ENCODE measurements around the gene PNLIPRP1.

PNLIPRP1 gene

DNA sequence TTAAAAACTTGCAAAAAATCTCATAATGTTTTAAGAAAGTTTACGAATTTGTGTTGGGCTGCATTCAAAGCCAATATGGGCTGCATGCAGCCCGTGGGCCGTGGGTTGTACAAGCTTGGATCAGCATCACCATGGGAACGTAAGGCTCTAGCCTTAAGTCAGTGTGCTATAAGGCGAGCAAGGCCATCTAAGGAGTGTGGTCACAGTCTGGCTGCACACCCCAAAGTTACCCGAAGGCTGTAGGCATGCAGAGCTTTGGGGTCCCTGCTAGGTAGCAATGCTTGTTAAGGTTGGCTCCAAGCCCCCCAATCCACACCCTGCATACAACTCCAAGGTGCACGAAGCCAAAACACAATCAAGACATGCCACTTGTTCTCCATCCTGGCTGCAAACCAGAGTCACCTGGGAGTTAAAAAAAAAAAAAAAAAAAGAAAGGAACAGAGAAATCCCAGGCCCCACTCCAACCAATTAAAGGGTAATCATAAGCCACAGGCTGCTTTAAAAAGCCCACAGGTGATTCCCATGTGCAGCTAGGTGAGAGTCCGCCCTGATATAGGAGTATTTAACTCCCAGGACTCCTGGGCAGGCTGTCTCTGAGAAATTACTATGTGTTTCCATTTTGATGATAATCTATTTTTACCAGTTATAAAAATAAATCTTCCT, 21.5 kb downstream of the PNLIPRP1 start:
- ATAC-seq: no peak
- TF ChIP-seq ZNF565 (CRISPR knock-in tag; conservative IDR thresholded peaks at IDR 0.05; ENCODE audit: low read depth): no peak
- TF ChIP-seq, protein P1, sequence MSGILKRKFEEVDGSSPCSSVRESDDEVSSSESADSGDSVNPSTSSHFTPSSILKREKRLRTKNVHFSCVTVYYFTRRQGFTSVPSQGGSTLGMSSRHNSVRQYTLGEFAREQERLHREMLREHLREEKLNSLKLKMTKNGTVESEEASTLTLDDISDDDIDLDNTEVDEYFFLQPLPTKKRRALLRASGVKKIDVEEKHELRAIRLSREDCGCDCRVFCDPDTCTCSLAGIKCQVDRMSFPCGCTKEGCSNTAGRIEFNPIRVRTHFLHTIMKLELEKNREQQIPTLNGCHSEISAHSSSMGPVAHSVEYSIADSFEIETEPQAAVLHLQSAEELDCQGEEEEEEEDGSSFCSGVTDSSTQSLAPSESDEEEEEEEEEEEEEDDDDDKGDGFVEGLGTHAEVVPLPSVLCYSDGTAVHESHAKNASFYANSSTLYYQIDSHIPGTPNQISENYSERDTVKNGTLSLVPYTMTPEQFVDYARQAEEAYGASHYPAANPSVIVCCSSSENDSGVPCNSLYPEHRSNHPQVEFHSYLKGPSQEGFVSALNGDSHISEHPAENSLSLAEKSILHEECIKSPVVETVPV (CRISPR knock-in tag; IDR thresholded peaks at IDR 0.05): no peak
- TF ChIP-seq, protein P2, sequence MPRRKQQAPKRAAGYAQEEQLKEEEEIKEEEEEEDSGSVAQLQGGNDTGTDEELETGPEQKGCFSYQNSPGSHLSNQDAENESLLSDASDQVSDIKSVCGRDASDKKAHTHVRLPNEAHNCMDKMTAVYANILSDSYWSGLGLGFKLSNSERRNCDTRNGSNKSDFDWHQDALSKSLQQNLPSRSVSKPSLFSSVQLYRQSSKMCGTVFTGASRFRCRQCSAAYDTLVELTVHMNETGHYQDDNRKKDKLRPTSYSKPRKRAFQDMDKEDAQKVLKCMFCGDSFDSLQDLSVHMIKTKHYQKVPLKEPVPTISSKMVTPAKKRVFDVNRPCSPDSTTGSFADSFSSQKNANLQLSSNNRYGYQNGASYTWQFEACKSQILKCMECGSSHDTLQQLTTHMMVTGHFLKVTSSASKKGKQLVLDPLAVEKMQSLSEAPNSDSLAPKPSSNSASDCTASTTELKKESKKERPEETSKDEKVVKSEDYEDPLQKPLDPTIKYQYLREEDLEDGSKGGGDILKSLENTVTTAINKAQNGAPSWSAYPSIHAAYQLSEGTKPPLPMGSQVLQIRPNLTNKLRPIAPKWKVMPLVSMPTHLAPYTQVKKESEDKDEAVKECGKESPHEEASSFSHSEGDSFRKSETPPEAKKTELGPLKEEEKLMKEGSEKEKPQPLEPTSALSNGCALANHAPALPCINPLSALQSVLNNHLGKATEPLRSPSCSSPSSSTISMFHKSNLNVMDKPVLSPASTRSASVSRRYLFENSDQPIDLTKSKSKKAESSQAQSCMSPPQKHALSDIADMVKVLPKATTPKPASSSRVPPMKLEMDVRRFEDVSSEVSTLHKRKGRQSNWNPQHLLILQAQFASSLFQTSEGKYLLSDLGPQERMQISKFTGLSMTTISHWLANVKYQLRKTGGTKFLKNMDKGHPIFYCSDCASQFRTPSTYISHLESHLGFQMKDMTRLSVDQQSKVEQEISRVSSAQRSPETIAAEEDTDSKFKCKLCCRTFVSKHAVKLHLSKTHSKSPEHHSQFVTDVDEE (CRISPR knock-in tag; IDR thresholded peaks at IDR 0.05): no peak
- no peak for TF ChIP-seq PPARA (CRISPR knock-in tag; IDR thresholded peaks at IDR 0.05; ENCODE audit: borderline replicate concordance)
- no peak for TF ChIP-seq OSR1 (CRISPR knock-in tag; IDR thresholded peaks at IDR 0.05)
- TF ChIP-seq, protein P3, sequence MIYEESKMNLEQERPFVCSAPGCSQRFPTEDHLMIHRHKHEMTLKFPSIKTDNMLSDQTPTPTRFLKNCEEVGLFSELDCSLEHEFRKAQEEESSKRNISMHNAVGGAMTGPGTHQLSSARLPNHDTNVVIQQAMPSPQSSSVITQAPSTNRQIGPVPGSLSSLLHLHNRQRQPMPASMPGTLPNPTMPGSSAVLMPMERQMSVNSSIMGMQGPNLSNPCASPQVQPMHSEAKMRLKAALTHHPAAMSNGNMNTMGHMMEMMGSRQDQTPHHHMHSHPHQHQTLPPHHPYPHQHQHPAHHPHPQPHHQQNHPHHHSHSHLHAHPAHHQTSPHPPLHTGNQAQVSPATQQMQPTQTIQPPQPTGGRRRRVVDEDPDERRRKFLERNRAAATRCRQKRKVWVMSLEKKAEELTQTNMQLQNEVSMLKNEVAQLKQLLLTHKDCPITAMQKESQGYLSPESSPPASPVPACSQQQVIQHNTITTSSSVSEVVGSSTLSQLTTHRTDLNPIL (CRISPR knock-in tag; IDR thresholded peaks at IDR 0.05; ENCODE audit: low read depth): no peak
- TF ChIP-seq TOX (CRISPR knock-in tag; IDR thresholded peaks at IDR 0.05; ENCODE audit: borderline replicate concordance): no peak
- no peak for TF ChIP-seq BACH2 (CRISPR knock-in tag; IDR thresholded peaks at IDR 0.05; ENCODE audit: borderline replicate concordance)
- no peak for TF ChIP-seq ZFP30 (CRISPR knock-in tag; IDR thresholded peaks at IDR 0.05)
- TF ChIP-seq, protein P4, sequence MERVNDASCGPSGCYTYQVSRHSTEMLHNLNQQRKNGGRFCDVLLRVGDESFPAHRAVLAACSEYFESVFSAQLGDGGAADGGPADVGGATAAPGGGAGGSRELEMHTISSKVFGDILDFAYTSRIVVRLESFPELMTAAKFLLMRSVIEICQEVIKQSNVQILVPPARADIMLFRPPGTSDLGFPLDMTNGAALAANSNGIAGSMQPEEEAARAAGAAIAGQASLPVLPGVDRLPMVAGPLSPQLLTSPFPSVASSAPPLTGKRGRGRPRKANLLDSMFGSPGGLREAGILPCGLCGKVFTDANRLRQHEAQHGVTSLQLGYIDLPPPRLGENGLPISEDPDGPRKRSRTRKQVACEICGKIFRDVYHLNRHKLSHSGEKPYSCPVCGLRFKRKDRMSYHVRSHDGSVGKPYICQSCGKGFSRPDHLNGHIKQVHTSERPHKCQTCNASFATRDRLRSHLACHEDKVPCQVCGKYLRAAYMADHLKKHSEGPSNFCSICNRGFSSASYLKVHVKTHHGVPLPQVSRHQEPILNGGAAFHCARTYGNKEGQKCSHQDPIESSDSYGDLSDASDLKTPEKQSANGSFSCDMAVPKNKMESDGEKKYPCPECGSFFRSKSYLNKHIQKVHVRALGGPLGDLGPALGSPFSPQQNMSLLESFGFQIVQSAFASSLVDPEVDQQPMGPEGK (CRISPR knock-in tag; IDR thresholded peaks at IDR 0.05; ENCODE audit: borderline replicate concordance): no peak
- no peak for TF ChIP-seq CSDC2 (CRISPR knock-in tag; IDR thresholded peaks at IDR 0.05)

DNA sequence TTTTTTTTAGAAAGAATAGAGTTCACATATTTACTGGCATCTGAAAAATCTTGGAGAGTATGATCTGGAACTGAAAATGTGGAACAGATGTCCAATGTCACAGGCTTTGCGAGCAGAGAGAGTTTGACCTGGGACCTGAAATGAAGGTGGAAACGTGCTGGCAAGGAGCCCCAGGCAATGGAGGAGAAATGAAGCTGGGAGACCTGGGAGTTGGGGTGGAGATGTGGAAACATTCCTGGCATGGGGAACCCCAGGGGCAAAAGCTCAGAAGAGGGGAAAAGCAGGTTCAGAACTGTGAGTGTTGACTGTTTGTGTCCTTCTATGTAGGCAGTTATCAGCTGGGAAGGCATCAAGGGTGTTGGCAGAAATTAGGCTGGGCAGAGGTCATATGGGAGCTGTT, 22.7 kb downstream of the PNLIPRP1 start:
- no peak for ATAC-seq
- no peak for TF ChIP-seq ZNF70 (CRISPR knock-in tag; IDR thresholded peaks at IDR 0.05)
- no peak for TF ChIP-seq BACH2 (CRISPR knock-in tag; IDR thresholded peaks at IDR 0.05; ENCODE audit: borderline replicate concordance)
- TF ChIP-seq ARNTL (CRISPR knock-in tag; IDR thresholded peaks at IDR 0.05; ENCODE audit: borderline replicate concordance, low read depth): no peak
- no peak for TF ChIP-seq ESRRG (CRISPR knock-in tag; IDR thresholded peaks at IDR 0.05)
- TF ChIP-seq SNAI2 (CRISPR knock-in tag; IDR thresholded peaks at IDR 0.05): no peak
- TF ChIP-seq, protein P5, sequence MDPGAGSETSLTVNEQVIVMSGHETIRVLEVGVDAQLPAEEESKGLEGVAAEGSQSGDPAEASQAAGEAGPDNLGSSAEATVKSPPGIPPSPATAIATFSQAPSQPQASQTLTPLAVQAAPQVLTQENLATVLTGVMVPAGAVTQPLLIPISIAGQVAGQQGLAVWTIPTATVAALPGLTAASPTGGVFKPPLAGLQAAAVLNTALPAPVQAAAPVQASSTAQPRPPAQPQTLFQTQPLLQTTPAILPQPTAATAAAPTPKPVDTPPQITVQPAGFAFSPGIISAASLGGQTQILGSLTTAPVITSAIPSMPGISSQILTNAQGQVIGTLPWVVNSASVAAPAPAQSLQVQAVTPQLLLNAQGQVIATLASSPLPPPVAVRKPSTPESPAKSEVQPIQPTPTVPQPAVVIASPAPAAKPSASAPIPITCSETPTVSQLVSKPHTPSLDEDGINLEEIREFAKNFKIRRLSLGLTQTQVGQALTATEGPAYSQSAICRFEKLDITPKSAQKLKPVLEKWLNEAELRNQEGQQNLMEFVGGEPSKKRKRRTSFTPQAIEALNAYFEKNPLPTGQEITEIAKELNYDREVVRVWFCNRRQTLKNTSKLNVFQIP (CRISPR knock-in tag; IDR thresholded peaks at IDR 0.05; ENCODE audit: borderline replicate concordance, low read depth): no peak
- no peak for TF ChIP-seq ZC3H10 (CRISPR knock-in tag; IDR thresholded peaks at IDR 0.05)
- TF ChIP-seq, protein P4 (CRISPR knock-in tag; IDR thresholded peaks at IDR 0.05; ENCODE audit: borderline replicate concordance): no peak
- TF ChIP-seq, protein P2 (CRISPR knock-in tag; IDR thresholded peaks at IDR 0.05): no peak
- TF ChIP-seq, protein P3 (CRISPR knock-in tag; IDR thresholded peaks at IDR 0.05; ENCODE audit: low read depth): no peak
- no peak for TF ChIP-seq CSDC2 (CRISPR knock-in tag; IDR thresholded peaks at IDR 0.05)
- no peak for TF ChIP-seq OSR1 (CRISPR knock-in tag; IDR thresholded peaks at IDR 0.05)
- TF ChIP-seq TCF4 (CRISPR knock-in tag; IDR thresholded peaks at IDR 0.05; ENCODE audit: borderline replicate concordance): no peak
- no peak for TF ChIP-seq GLIS3 (CRISPR knock-in tag; IDR thresholded peaks at IDR 0.05)
- no peak for TF ChIP-seq PPARA (CRISPR knock-in tag; IDR thresholded peaks at IDR 0.05; ENCODE audit: borderline replicate concordance)
- no peak for TF ChIP-seq ZFP3 (CRISPR knock-in tag; IDR thresholded peaks at IDR 0.05)
- TF ChIP-seq ISL1 (CRISPR knock-in tag; IDR thresholded peaks at IDR 0.05): no peak

Measured in SK-N-SH treated with all-trans-retinoic acid at 6 μM for 48 hours (cell line).